ENCODE results near the gene DOCK9. TPM values are rescaled to one million over a fixed set of nuclear protein-coding genes. Genes with fewer than 3 reads are reported as not detected.

Gene DOCK9
- total RNA-seq, 6 experiments from 2014 or later, result 16.5 to 24.3 (median 18.1) TPM

- TF ChIP-seq, protein P1, sequence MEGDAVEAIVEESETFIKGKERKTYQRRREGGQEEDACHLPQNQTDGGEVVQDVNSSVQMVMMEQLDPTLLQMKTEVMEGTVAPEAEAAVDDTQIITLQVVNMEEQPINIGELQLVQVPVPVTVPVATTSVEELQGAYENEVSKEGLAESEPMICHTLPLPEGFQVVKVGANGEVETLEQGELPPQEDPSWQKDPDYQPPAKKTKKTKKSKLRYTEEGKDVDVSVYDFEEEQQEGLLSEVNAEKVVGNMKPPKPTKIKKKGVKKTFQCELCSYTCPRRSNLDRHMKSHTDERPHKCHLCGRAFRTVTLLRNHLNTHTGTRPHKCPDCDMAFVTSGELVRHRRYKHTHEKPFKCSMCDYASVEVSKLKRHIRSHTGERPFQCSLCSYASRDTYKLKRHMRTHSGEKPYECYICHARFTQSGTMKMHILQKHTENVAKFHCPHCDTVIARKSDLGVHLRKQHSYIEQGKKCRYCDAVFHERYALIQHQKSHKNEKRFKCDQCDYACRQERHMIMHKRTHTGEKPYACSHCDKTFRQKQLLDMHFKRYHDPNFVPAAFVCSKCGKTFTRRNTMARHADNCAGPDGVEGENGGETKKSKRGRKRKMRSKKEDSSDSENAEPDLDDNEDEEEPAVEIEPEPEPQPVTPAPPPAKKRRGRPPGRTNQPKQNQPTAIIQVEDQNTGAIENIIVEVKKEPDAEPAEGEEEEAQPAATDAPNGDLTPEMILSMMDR (IDR thresholded peaks at IDR 0.05), result no peak
- no peak for TF ChIP-seq POLR2A (IDR thresholded peaks at IDR 0.05)
- Histone ChIP-seq H3K36me3 (no peaks in the 10 kb centered on the region), H3K27ac (no peak overlapping the region), H3K27me3 (no peaks in the 10 kb centered on the region), H3K9me3 (no peaks in the 10 kb centered on the region), H3K4me3 (no peak overlapping the region), H3K4me1 (no peaks in the 10 kb centered on the region)
- WGBS (ENCODE audit: insufficient coverage, low coverage, low lambda C conversion rate, missing lambda C conversion rate), result 100% methylated on average over 1 of the region's 2 CpGs
- ATAC-seq (no peak), DNase-seq (no peak)
- intact Hi-C loops (cut with DNase I), result no loop called here
Observed at GRCh38 chr13:99000137-99000536, 22.3 kb upstream of the DOCK9 start.

GRCh38 chr13:98999639-98999952, 21.7 kb upstream of the DOCK9 start:
- peak in 2 of 4 donors; percentile 18 to 34 for ATAC-seq
- no peak overlapping the region for H3K27ac ChIP-seq
- no peak for DNase-seq
- WGBS (ENCODE audit: insufficient coverage, low coverage, low lambda C conversion rate, missing lambda C conversion rate), result 42% methylated on average over 2 of the region's 2 CpGs
- TF ChIP-seq, protein P1 (IDR thresholded peaks at IDR 0.05), result no peak
- TF ChIP-seq POLR2A (IDR thresholded peaks at IDR 0.05), result no peak
- no peaks in the 10 kb centered on the region for H3K36me3 ChIP-seq
- H3K4me3 ChIP-seq, result no peak overlapping the region
- H3K9me3 ChIP-seq, result no peaks in the 10 kb centered on the region
- H3K4me1 ChIP-seq, result no peaks in the 10 kb centered on the region
- H3K27me3 ChIP-seq, result no peaks in the 10 kb centered on the region
- intact Hi-C loops (cut with DNase I), result no loop called here

- Histone ChIP-seq H3K9me3 (no peaks in the 10 kb centered on the region), H3K36me3 (no peaks in the 10 kb centered on the region), H3K4me1 (no peaks in the 10 kb centered on the region), H3K27me3 (no peaks in the 10 kb centered on the region), H3K4me3 (no peak overlapping the region), H3K27ac (no peak overlapping the region)
- 53% methylated on average over 8 of the region's 8 CpGs for WGBS (ENCODE audit: insufficient coverage, low coverage, low lambda C conversion rate, missing lambda C conversion rate)
- ATAC-seq (peak in 1 of 4 donors; percentile 19), DNase-seq (no peak)
- intact Hi-C loops (cut with DNase I), result no loop called here
- TF ChIP-seq, protein P1 (IDR thresholded peaks at IDR 0.05), result no peak
- no peak for TF ChIP-seq POLR2A (IDR thresholded peaks at IDR 0.05)
Observed at GRCh38 chr13:98998831-98999638, 21.2 kb upstream of the DOCK9 start.

DNA sequence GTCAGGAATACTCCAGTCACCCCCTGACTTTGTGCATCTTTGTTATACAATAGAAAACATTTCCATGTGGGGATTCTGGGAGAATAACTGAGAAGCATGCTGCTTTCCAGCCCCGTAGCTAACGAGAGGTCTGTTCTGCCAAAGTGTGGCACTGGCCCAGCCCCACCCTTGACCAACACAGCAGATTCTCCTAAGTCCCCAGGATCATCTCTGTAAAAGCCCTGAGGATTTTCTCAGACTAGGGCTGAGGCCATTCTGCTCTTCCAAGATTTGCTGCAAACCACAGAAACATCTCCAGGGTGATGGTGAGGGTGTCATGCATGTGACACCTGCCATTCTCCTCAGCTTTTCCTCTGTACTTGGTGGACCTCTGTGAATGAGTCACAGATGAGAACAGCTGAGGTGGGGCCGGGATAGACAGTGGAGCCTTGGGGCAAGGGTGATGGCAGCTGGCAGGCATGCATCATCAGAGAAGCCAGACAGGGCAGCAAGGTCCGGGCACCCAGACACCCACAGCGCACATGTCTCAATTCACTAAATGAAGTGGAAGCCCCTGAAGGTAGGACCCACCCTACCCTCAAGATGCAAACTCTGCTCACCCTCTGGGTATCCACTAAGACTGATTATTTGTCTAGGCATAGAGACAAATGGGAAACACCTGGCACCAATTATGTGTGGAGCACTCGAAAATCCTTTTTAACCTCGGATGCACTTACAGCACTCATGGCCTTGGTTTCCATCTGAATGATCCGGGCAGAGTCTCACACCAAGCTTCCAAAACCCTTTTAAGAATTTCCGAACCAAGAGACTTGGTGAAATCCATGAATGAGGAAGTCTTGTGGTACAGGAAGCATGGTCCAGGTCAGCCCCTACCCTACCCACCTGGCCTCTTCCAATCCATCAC, 20.1 kb upstream of the DOCK9 start:
- no peaks in the 10 kb centered on the region for H3K4me1 ChIP-seq
- H3K9me3 ChIP-seq, result no peaks in the 10 kb centered on the region
- 86% methylated on average over 5 of the region's 9 CpGs for WGBS (ENCODE audit: insufficient coverage, low coverage, low lambda C conversion rate, missing lambda C conversion rate)
- TF ChIP-seq POLR2A (IDR thresholded peaks at IDR 0.05), result no peak
- TF ChIP-seq, protein P1 (IDR thresholded peaks at IDR 0.05), result no peak
- no peak for DNase-seq
- no peak for ATAC-seq
- H3K27me3 ChIP-seq, result no peaks in the 10 kb centered on the region
- intact Hi-C loops (cut with DNase I), result no loop called here
- H3K27ac ChIP-seq, result no peak overlapping the region
- no peaks in the 10 kb centered on the region for H3K36me3 ChIP-seq
- H3K4me3 ChIP-seq, result no peak overlapping the region

Measured in right lobe of liver (tissue), 6 donors.